Epithelial cell of esophagus (primary cell): ENCODE data around the gene CAMK4.

Experiments used
- DNase-seq: peaks from one replicate; pipeline ENCODE4 v3.0.0; 2010; ENCODE audit warnings: low read depth
- H3K4me3 ChIP-seq: 2 replicates; pipeline ENCODE4 v1.5.1; 2011; ENCODE audit warnings: mild to moderate bottlenecking, low read length, control low read depth
- CTCF ChIP-seq: IDR thresholded peaks from 2 replicates; pipeline ENCODE4 v1.5.1; 2011; ENCODE audit warnings: low read depth, mild to moderate bottlenecking, low read length, control low read depth, inconsistent platforms; ENCODE audit not compliant: insufficient read depth; ENCODE audit errors: missing control alignments

CAMK4 gene

GRCh38 chr5:111366388-111366787, 142.2 kb downstream of the CAMK4 start:
- no peak for DNase-seq
- H3K4me3 ChIP-seq, result no peak overlapping the region
- TF ChIP-seq CTCF, result no peak

GRCh38 chr5:111367115-111367514, 142.9 kb downstream of the CAMK4 start:
- H3K4me3 ChIP-seq, result no peak overlapping the region
- TF ChIP-seq CTCF, result no peak

GRCh38 chr5:111372799-111373198, 148.6 kb downstream of the CAMK4 start:
- H3K4me3 ChIP-seq, result no peak overlapping the region
- TF ChIP-seq CTCF, result no peak
- DNase-seq, result no peak

More at GRCh38 chr5:111367115-111367514, 142.9 kb downstream of the CAMK4 start:
- DNase-seq, result peak; percentile 90

- no peak for TF ChIP-seq CTCF
- H3K4me3 ChIP-seq, result no peak overlapping the region
- no peak for DNase-seq
Observed at GRCh38 chr5:111374380-111374779, 150.2 kb downstream of the CAMK4 start.

GRCh38 chr5:111375645-111376044, 151.5 kb downstream of the CAMK4 start:
- DNase-seq, result no peak
- TF ChIP-seq CTCF, result no peak
- no peak overlapping the region for H3K4me3 ChIP-seq

- DNase-seq, result no peak
- H3K4me3 ChIP-seq, result no peak overlapping the region
- no peak for TF ChIP-seq CTCF
Observed at GRCh38 chr5:111377306-111377705, 153.1 kb downstream of the CAMK4 start.

- no peak for TF ChIP-seq CTCF
- H3K4me3 ChIP-seq, result no peak overlapping the region
- DNase-seq, result no peak
Observed at GRCh38 chr5:111379391-111379816, 155.2 kb downstream of the CAMK4 start.
